Mesodermal cell (in vitro differentiated cells): ENCODE measurements around the gene CXorf58.
"Not testable (repeated sequence)": the region's sequence is repeated elsewhere in the genome, so short reads cannot be mapped to it uniquely, and the experiment has no call there.

Experiments used
- H3K27ac ChIP-seq: 2 replicates; pipeline ENCODE4 v1.7.0; 2013; ENCODE audit warnings: mild to moderate bottlenecking, low read depth, low read length, moderate library complexity; ENCODE audit not compliant: severe bottlenecking
- H3K36me3 ChIP-seq: 2 replicates; pipeline ENCODE4 v1.7.1; 2013; ENCODE audit warnings: mild to moderate bottlenecking, low read length, moderate library complexity; ENCODE audit not compliant: control insufficient read depth, insufficient read depth
- H3K4me1 ChIP-seq: one replicate; pipeline ENCODE4 v1.7.1; 2013; ENCODE audit warnings: mild to moderate bottlenecking, low read length; ENCODE audit not compliant: insufficient read depth, control insufficient read depth, poor library complexity, severe bottlenecking
- H3K4me3 ChIP-seq: 2 replicates; pipeline ENCODE4 v1.7.0; 2013; ENCODE audit warnings: low read length, control low read depth, mild to moderate bottlenecking; ENCODE audit not compliant: insufficient read depth, poor library complexity, severe bottlenecking; ENCODE audit errors: extremely low read depth
- H3K9me3 ChIP-seq: 2 replicates; pipeline ENCODE4 v1.7.1; 2013; ENCODE audit warnings: mild to moderate bottlenecking, low read length, moderate library complexity; ENCODE audit not compliant: control insufficient read depth
- WGBS, 2 experiments: methylation state at CpG; one replicate each; pipeline ENCODE4 v1.1.5; 2013; ENCODE audit warnings: missing lambda C conversion rate in 2 of 2; ENCODE audit not compliant: insufficient coverage in 2 of 2; 5-methylcytosine and 5-hydroxymethylcytosine counted together

The CXorf58 gene

GRCh38 chrX:23952984-23953907, 45.4 kb downstream of the CXorf58 start:
- Histone ChIP-seq H3K9me3 (no peaks in the 10 kb centered on the region), H3K27ac (no peak overlapping the region), H3K4me1 (no peaks in the 10 kb centered on the region), H3K36me3 (no peaks in the 10 kb centered on the region), H3K4me3 (no peak overlapping the region)
- WGBS, 2 experiments = no CpG with 5 or more reads among the region's 9 CpGs

GRCh38 chrX:23953908-23954269, 46.1 kb downstream of the CXorf58 start:
- no peak overlapping the region for H3K4me3 ChIP-seq
- H3K36me3 ChIP-seq = no peaks in the 10 kb centered on the region
- H3K4me1 ChIP-seq = no peaks in the 10 kb centered on the region
- no peak overlapping the region for H3K27ac ChIP-seq
- no peaks in the 10 kb centered on the region for H3K9me3 ChIP-seq
- WGBS, 2 experiments = 100% methylated on average over 1 to 2 of the region's 11 CpGs

- no peaks in the 10 kb centered on the region for H3K36me3 ChIP-seq
- H3K27ac ChIP-seq = no peak overlapping the region
- no peaks in the 10 kb centered on the region for H3K9me3 ChIP-seq
- no peaks in the 10 kb centered on the region for H3K4me1 ChIP-seq
- whole genome bisulfite sequencing, 2 experiments = no CpG with 5 or more reads among the region's 4 CpGs
- no peak overlapping the region for H3K4me3 ChIP-seq
Observed at GRCh38 chrX:23954396-23954795, 46.6 kb downstream of the CXorf58 start.

- Histone ChIP-seq H3K9me3 (no peaks in the 10 kb centered on the region), H3K36me3 (no peaks in the 10 kb centered on the region), H3K4me3 (no peak overlapping the region), H3K27ac (no peak overlapping the region), H3K4me1 (no peaks in the 10 kb centered on the region)
- WGBS, 2 experiments = 84 to 100% methylated on average over 1 to 3 of the region's 3 CpGs
Observed at GRCh38 chrX:23959781-23960180, 52.0 kb downstream of the CXorf58 start.

- no peaks in the 10 kb centered on the region for H3K9me3 ChIP-seq
- no peak overlapping the region for H3K27ac ChIP-seq
- 80% methylated on average over 1 of the region's 5 CpGs; no CpG with 5 or more reads in 1 of the 2 experiments for WGBS, 2 experiments
- H3K4me1 ChIP-seq = no peaks in the 10 kb centered on the region
- no peak overlapping the region for H3K4me3 ChIP-seq
- no peaks in the 10 kb centered on the region for H3K36me3 ChIP-seq
Observed at GRCh38 chrX:23964191-23964590, 56.4 kb downstream of the CXorf58 start.

- H3K9me3 ChIP-seq, H3K36me3 ChIP-seq, H3K27ac ChIP-seq, H3K4me1 ChIP-seq, H3K4me3 ChIP-seq: not testable (repeated sequence)
- no CpG with 5 or more reads among the region's 8 CpGs for WGBS, 2 experiments
Observed at GRCh38 chrX:23965630-23966029, 57.8 kb downstream of the CXorf58 start.

GRCh38 chrX:23978491-23978890, 70.7 kb downstream of the CXorf58 start:
- Histone ChIP-seq H3K36me3 (no peaks in the 10 kb centered on the region), H3K27ac (no peak overlapping the region), H3K4me1 (peaks cover 3% of the 10 kb centered on the region), H3K4me3 (no peak overlapping the region), H3K9me3 (no peaks in the 10 kb centered on the region)
- WGBS, 2 experiments = 89 to 91% methylated on average over 1 to 4 of the region's 4 CpGs

- 60 to 67% methylated on average over 1 to 4 of the region's 5 CpGs for WGBS, 2 experiments
Observed at GRCh38 chrX:23980011-23980441, 72.2 kb downstream of the CXorf58 start.

GRCh38 chrX:23981222-23981621, 73.4 kb downstream of the CXorf58 start:
- peaks cover 3% of the 10 kb centered on the region for H3K4me1 ChIP-seq
- no peaks in the 10 kb centered on the region for H3K9me3 ChIP-seq
- peaks cover 2% of the 10 kb centered on the region for H3K36me3 ChIP-seq
- 60 to 73% methylated on average over 2 of the region's 4 CpGs for WGBS, 2 experiments
- H3K27ac ChIP-seq = no peak overlapping the region
- no peak overlapping the region for H3K4me3 ChIP-seq

More at GRCh38 chrX:23980011-23980441, 72.2 kb downstream of the CXorf58 start:
- Histone ChIP-seq H3K4me3 (no peak overlapping the region), H3K9me3 (no peaks in the 10 kb centered on the region), H3K4me1 (peaks cover 3% of the 10 kb centered on the region), H3K36me3 (no peaks in the 10 kb centered on the region), H3K27ac (no peak overlapping the region)

GRCh38 chrX:23981711-23982110, 73.9 kb downstream of the CXorf58 start:
- H3K9me3 ChIP-seq = no peaks in the 10 kb centered on the region
- H3K4me1 ChIP-seq = peaks cover 3% of the 10 kb centered on the region
- H3K36me3 ChIP-seq = peaks cover 5% of the 10 kb centered on the region
- H3K4me3 ChIP-seq = no peak overlapping the region
- no peak overlapping the region for H3K27ac ChIP-seq
- 89 to 100% methylated on average over 1 to 2 of the region's 2 CpGs for WGBS, 2 experiments

GRCh38 chrX:23982891-23983290, 75.1 kb downstream of the CXorf58 start:
- Histone ChIP-seq H3K27ac (no peak overlapping the region), H3K36me3 (peaks cover 8% of the 10 kb centered on the region), H3K4me1 (peaks cover 3% of the 10 kb centered on the region), H3K4me3 (no peak overlapping the region), H3K9me3 (no peaks in the 10 kb centered on the region)
- WGBS, 2 experiments = 89 to 100% methylated on average over 1 of the region's 1 CpG
